Activated CD4-positive, alpha-beta memory T cell treated with anti-CD3 and anti-CD28 coated beads for 36 hours (primary cell): ENCODE results near the gene ABR. TPM values are rescaled to one million over a fixed set of nuclear protein-coding genes. Genes with fewer than 3 reads are reported as not detected.

ENCODE experiments used
- CTCF ChIA-PET: fragments of 350-600 bp; sonication (Branson Sonifier 250); formaldehyde crosslinking; loops from one replicate; lab custom pipeline; 2021; ENCODE audit warnings: antibody characterized with exemption, inconsistent platforms; lab: Charles Lee
- POLR2A ChIA-PET: fragments of 350-600 bp; sonication (Branson Sonifier 250); formaldehyde crosslinking; loops from one replicate; lab custom pipeline; 2021; ENCODE audit warnings: antibody characterized with exemption; lab: Charles Lee
- DNase-seq: peaks from one replicate; pipeline ENCODE4 v3.0.0-alpha.2; 2020
- H3K27ac Mint-ChIP-seq: one replicate; pipeline ENCODE4 v1.8.0; 2021; ENCODE audit warnings: mixed read lengths
- H3K27me3 Mint-ChIP-seq: one replicate; pipeline ENCODE4 v1.8.0; 2021; ENCODE audit warnings: mixed read lengths
- H3K36me3 Mint-ChIP-seq: one replicate; pipeline ENCODE4 v1.8.0; 2021; ENCODE audit warnings: mixed read lengths
- H3K4me1 Mint-ChIP-seq: one replicate; pipeline ENCODE4 v1.8.0; 2021; ENCODE audit warnings: low read depth, mixed read lengths
- H3K4me3 Mint-ChIP-seq: one replicate; pipeline ENCODE4 v1.8.0; 2021; ENCODE audit warnings: mild to moderate bottlenecking, mixed read lengths
- H3K9me3 Mint-ChIP-seq: one replicate; pipeline ENCODE4 v1.8.0; 2021; ENCODE audit warnings: mixed read lengths
- intact Hi-C: fragments of 100-400 bp; cut with micrococcal nuclease; formaldehyde crosslinking; loops from one replicate; pipeline ENCODE4 v1.15.1; 2023
- total RNA-seq, 2 experiments: library from RNA; stranded (reverse); gene quantifications; one replicate each; pipeline ENCODE4 v1.2.3, GENCODE V29; 2021

ABR gene
- total RNA-seq, 2 experiments from 2014 or later = 50.3 to 54.5 TPM

- ChIA-PET CTCF (interaction anchor here (0.6 to 1.2 kb wide), 4 partner anchors 16 to 355 kb away, joined by 3 to 7 read pairs (median 3); no protein-coding TSS in a partner anchor), POLR2A (no interaction called here)
- Mint-ChIP-seq H3K27ac (no peak overlapping the region), H3K9me3 (no peaks in the 10 kb centered on the region), H3K4me3 (no peak overlapping the region), H3K27me3 (no peaks in the 10 kb centered on the region), H3K36me3 (no peaks in the 10 kb centered on the region), H3K4me1 (no peaks in the 10 kb centered on the region)
- no peak for DNase-seq
- intact Hi-C loops = no loop called here
Measured at GRCh38 chr17:1168533-1169220, 11.1 kb downstream of the ABR start.

- Mint-ChIP-seq H3K36me3 (no peaks in the 10 kb centered on the region), H3K27me3 (no peaks in the 10 kb centered on the region), H3K4me1 (no peaks in the 10 kb centered on the region), H3K27ac (no peak overlapping the region), H3K4me3 (no peak overlapping the region), H3K9me3 (no peaks in the 10 kb centered on the region)
- DNase-seq = no peak
- ChIA-PET POLR2A (no interaction called here), CTCF (interaction anchor here (1.7 kb wide), 1 partner anchor 44 kb away, joined by 6 read pairs; no protein-coding TSS in a partner anchor)
- intact Hi-C loops = no loop called here
Measured at GRCh38 chr17:1166276-1166675, 13.5 kb downstream of the ABR start.

- ChIA-PET CTCF (interaction anchor here (1.7 kb wide), 1 partner anchor 43 kb away, joined by 6 read pairs; no protein-coding TSS in a partner anchor), POLR2A (no interaction called here)
- no peaks in the 10 kb centered on the region for H3K9me3 Mint-ChIP-seq
- intact Hi-C loops = no loop called here
- no peaks in the 10 kb centered on the region for H3K27me3 Mint-ChIP-seq
- H3K27ac Mint-ChIP-seq = no peak overlapping the region
- H3K4me1 Mint-ChIP-seq = no peaks in the 10 kb centered on the region
- no peaks in the 10 kb centered on the region for H3K36me3 Mint-ChIP-seq
- no peak for DNase-seq
- H3K4me3 Mint-ChIP-seq = no peak overlapping the region
Measured at GRCh38 chr17:1165836-1166235, 13.9 kb downstream of the ABR start.

GRCh38 chr17:1164935-1165556 lies 14.7 kb downstream of the ABR start:
- Mint-ChIP-seq H3K9me3 (no peaks in the 10 kb centered on the region), H3K4me3 (no peak overlapping the region), H3K27ac (no peak overlapping the region), H3K36me3 (no peaks in the 10 kb centered on the region), H3K4me1 (no peaks in the 10 kb centered on the region), H3K27me3 (no peaks in the 10 kb centered on the region)
- DNase-seq = no peak
- CTCF ChIA-PET = interaction anchor here (0.8 to 1.7 kb wide), 2 partner anchors 23 to 42 kb away, joined by 3 to 6 read pairs; no protein-coding TSS in a partner anchor
- intact Hi-C loops = no loop called here
- POLR2A ChIA-PET = no interaction called here

GRCh38 chr17:1162116-1162855 lies 17.5 kb downstream of the ABR start:
- intact Hi-C loops = no loop called here
- Mint-ChIP-seq H3K27me3 (no peaks in the 10 kb centered on the region), H3K4me1 (no peaks in the 10 kb centered on the region), H3K27ac (no peak overlapping the region), H3K4me3 (no peak overlapping the region), H3K9me3 (no peaks in the 10 kb centered on the region), H3K36me3 (peaks cover 2% of the 10 kb centered on the region)
- DNase-seq = no peak
- ChIA-PET CTCF (interaction anchor here (1.1 to 1.9 kb wide), 2 partner anchors 25 to 40 kb away, joined by 4 read pairs; no protein-coding TSS in a partner anchor), POLR2A (no interaction called here)

GRCh38 chr17:1160591-1161390 lies 19.0 kb downstream of the ABR start:
- Mint-ChIP-seq H3K27me3 (no peaks in the 10 kb centered on the region), H3K9me3 (no peaks in the 10 kb centered on the region), H3K4me1 (no peaks in the 10 kb centered on the region), H3K36me3 (peaks cover 2% of the 10 kb centered on the region), H3K4me3 (no peak overlapping the region), H3K27ac (no peak overlapping the region)
- DNase-seq = no peak
- intact Hi-C loops = no loop called here
- ChIA-PET CTCF (interaction anchor here (1.9 kb wide), 1 partner anchor 27 kb away, joined by 4 read pairs; no protein-coding TSS in a partner anchor), POLR2A (no interaction called here)

GRCh38 chr17:1159431-1160180 lies 20.2 kb downstream of the ABR start:
- Mint-ChIP-seq H3K36me3 (peaks cover 2% of the 10 kb centered on the region), H3K27me3 (no peaks in the 10 kb centered on the region), H3K9me3 (no peaks in the 10 kb centered on the region), H3K27ac (no peak overlapping the region), H3K4me1 (no peaks in the 10 kb centered on the region), H3K4me3 (no peak overlapping the region)
- intact Hi-C loops = no loop called here
- ChIA-PET CTCF (no interaction called here), POLR2A (no interaction called here)
- DNase-seq = no peak

- ChIA-PET POLR2A (no interaction called here), CTCF (no interaction called here)
- intact Hi-C loops = no loop called here
- H3K9me3 Mint-ChIP-seq = no peaks in the 10 kb centered on the region
- H3K4me1 Mint-ChIP-seq = no peaks in the 10 kb centered on the region
- no peaks in the 10 kb centered on the region for H3K27me3 Mint-ChIP-seq
- H3K27ac Mint-ChIP-seq = no peak overlapping the region
- H3K36me3 Mint-ChIP-seq = peaks cover 2% of the 10 kb centered on the region
- no peak overlapping the region for H3K4me3 Mint-ChIP-seq
- DNase-seq = no peak
Measured at GRCh38 chr17:1158879-1159278, 20.9 kb downstream of the ABR start.

GRCh38 chr17:1156864-1157263 lies 22.9 kb downstream of the ABR start:
- no peak for DNase-seq
- H3K36me3 Mint-ChIP-seq = peaks cover 2% of the 10 kb centered on the region
- intact Hi-C loops = no loop called here
- POLR2A ChIA-PET = no interaction called here
- no peak overlapping the region for H3K4me3 Mint-ChIP-seq
- CTCF ChIA-PET = no interaction called here
- no peaks in the 10 kb centered on the region for H3K9me3 Mint-ChIP-seq
- H3K27me3 Mint-ChIP-seq = no peaks in the 10 kb centered on the region
- no peak overlapping the region for H3K27ac Mint-ChIP-seq
- H3K4me1 Mint-ChIP-seq = no peaks in the 10 kb centered on the region

GRCh38 chr17:1154704-1155103 lies 25.1 kb downstream of the ABR start:
- no peaks in the 10 kb centered on the region for H3K4me1 Mint-ChIP-seq

GRCh38 chr17:1153795-1154546 lies 25.8 kb downstream of the ABR start:
- Mint-ChIP-seq H3K4me1 (no peaks in the 10 kb centered on the region), H3K4me3 (no peak overlapping the region), H3K9me3 (no peaks in the 10 kb centered on the region), H3K27me3 (no peaks in the 10 kb centered on the region), H3K27ac (no peak overlapping the region), H3K36me3 (peaks cover 2% of the 10 kb centered on the region)
- CTCF ChIA-PET = no interaction called here
- DNase-seq = no peak
- intact Hi-C loops = no loop called here
- POLR2A ChIA-PET = no interaction called here

More at GRCh38 chr17:1154704-1155103, 25.1 kb downstream of the ABR start:
- Mint-ChIP-seq H3K9me3 (no peaks in the 10 kb centered on the region), H3K27ac (no peak overlapping the region), H3K36me3 (peaks cover 2% of the 10 kb centered on the region), H3K27me3 (no peaks in the 10 kb centered on the region), H3K4me3 (no peak overlapping the region)
- no peak for DNase-seq
- ChIA-PET CTCF (no interaction called here), POLR2A (no interaction called here)
- intact Hi-C loops = no loop called here
